Panc1 (cell line): Measurements from ENCODE around the gene MAPK10. TPM values are rescaled to one million over a fixed set of nuclear protein-coding genes. Genes with fewer than 3 reads are reported as not detected.

Experiments
- ATAC-seq: fragments of 200-7000 bp; cut with Tn5 transposase; 2 replicates; pipeline ENCODE4 v1.9.1; 2020; ENCODE audit warnings: mild to moderate bottlenecking, moderate library complexity
- BruUV-seq: library from RNA; stranded (reverse); fragments of 400-500 nt; replicated peaks from 2 replicates; lab custom pipeline; 2021; lab: Mats Ljungman, UMichigan
- CTCF ChIA-PET: fragments of 300-600 bp; sonication (Branson Sonifier 250); formaldehyde crosslinking; loops from one replicate; lab custom pipeline; 2022; ENCODE audit warnings: antibody characterized with exemption; lab: Charles Lee
- POLR2A ChIA-PET: fragments of 300-600 bp; sonication (Branson Sonifier 250); formaldehyde crosslinking; loops from one replicate; lab custom pipeline; 2022; ENCODE audit warnings: antibody characterized with exemption; lab: Charles Lee
- DNase-seq: peaks from one replicate; pipeline ENCODE4 v3.0.0-alpha.2; 2010; ENCODE audit warnings: low read depth, low spot score
- H3K27ac ChIP-seq: 2 replicates; pipeline ENCODE4 v1.5.1; 2011; ENCODE audit warnings: mild to moderate bottlenecking, low read length, inconsistent platforms
- H3K27me3 ChIP-seq: fragments of 200-500 bp; sonication (Bioruptor generic); 2 replicates; pipeline ENCODE4 v1.6.0; 2014; ENCODE audit warnings: low read length, inconsistent platforms; ENCODE audit not compliant: control insufficient read depth, insufficient read depth
- H3K36me3 ChIP-seq: fragments of 200-500 bp; sonication (Bioruptor generic); 2 replicates; pipeline ENCODE4 v1.5.1; 2014; ENCODE audit warnings: inconsistent platforms, mild to moderate bottlenecking, low read length, moderate library complexity; ENCODE audit not compliant: control insufficient read depth, insufficient read depth
- H3K4me1 ChIP-seq: 2 replicates; pipeline ENCODE4 v1.5.1; 2011; ENCODE audit warnings: inconsistent platforms, mild to moderate bottlenecking, low read length, moderate library complexity; ENCODE audit not compliant: control insufficient read depth, insufficient read depth
- H3K4me3 ChIP-seq, 2 experiments: 2 replicates each; pipeline ENCODE4 v1.5.1; 2011 to 2012; ENCODE audit warnings: low read depth in 2 of 2, low read length in 2 of 2, mild to moderate bottlenecking in 2 of 2, inconsistent platforms in 1 of 2, moderate library complexity in 1 of 2
- H3K9me3 ChIP-seq: fragments of 200-500 bp; sonication (Bioruptor generic); 2 replicates; pipeline ENCODE4 v1.5.1; 2014; ENCODE audit warnings: low read depth, mild to moderate bottlenecking, inconsistent platforms, low read length, moderate library complexity; ENCODE audit not compliant: control insufficient read depth, insufficient read depth
- POLR2AphosphoS5 ChIP-seq: IDR thresholded peaks from 2 replicates; pipeline ENCODE4 v1.6.1; 2012; ENCODE audit warnings: mild to moderate bottlenecking, low read depth, low read length, moderate library complexity
- SIN3A ChIP-seq: IDR thresholded peaks from 2 replicates; pipeline ENCODE4 v1.6.1; 2012; ENCODE audit warnings: low read depth, mild to moderate bottlenecking, low read length, moderate library complexity, borderline replicate concordance; ENCODE audit not compliant: insufficient read depth
- TCF7L2 ChIP-seq: IDR thresholded peaks from 2 replicates; pipeline ENCODE4 v1.6.1; 2011; ENCODE audit warnings: mild to moderate bottlenecking, low read depth, low read length, inconsistent platforms
- in situ Hi-C: cut with HindIII; loops from 2 replicates; pipeline ENCODE4 v1.10.0; 2016; ENCODE audit warnings: low sequenced_read_pairs, low pct_unique_long_range_greater_than_20kb
- intact Hi-C: fragments of 100-400 bp; cut with micrococcal nuclease; formaldehyde crosslinking; loops from one replicate; pipeline ENCODE4 v1.10.0; 2022; ENCODE audit not compliant: unreplicated experiment
- total RNA-seq: library from RNA; stranded (reverse); gene quantifications from one replicate; pipeline ENCODE4 v1.2.1, GENCODE V29; 2021; ENCODE audit not compliant: unreplicated experiment
- TF ChIP-seq, protein P1 (sequence below), 2 experiments: IDR thresholded peaks; 2 replicates each; pipeline ENCODE4 v1.6.1; 2011 to 2012; ENCODE audit warnings: low read depth in 2 of 2, control low read depth in 1 of 2, low read length in 1 of 2, mild to moderate bottlenecking in 1 of 2, moderate library complexity in 1 of 2; ENCODE audit not compliant: insufficient read depth in 1 of 2
- TF ChIP-seq, protein P2 (sequence below): fragments of 450-650 bp; IDR thresholded peaks from 2 replicates; pipeline ENCODE4 v1.5.1; 2017; ENCODE audit warnings: mild to moderate bottlenecking

Gene MAPK10
- total RNA-seq, 1 experiment from 2014 or later: 0.85 TPM

DNA sequence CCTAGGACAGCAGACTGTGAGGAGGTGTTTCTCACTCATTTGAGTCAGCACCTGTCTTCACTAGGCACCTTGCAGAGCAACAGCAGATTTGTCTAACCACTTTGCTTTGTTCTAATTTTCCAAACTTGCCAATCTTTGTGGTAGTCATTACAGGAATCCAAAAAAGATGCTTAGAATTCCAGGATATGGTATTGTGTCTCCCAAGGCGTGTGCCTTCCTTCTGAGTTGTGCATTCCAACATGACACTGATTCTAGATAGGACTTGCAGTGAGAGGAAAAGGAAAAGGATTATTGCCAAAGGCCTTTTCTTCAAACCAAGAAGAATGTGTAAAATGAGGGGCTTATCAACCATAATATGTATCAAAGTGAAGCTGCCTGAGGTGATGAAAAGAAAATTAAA is 126.2 kb downstream of the MAPK10 start:
- Histone ChIP-seq H3K4me3 (no peak overlapping the region), H3K4me1 (no peaks in the 10 kb centered on the region), H3K27ac (no peak overlapping the region), H3K36me3 (no peaks in the 10 kb centered on the region), H3K27me3 (no peaks in the 10 kb centered on the region), H3K9me3 (no peaks in the 10 kb centered on the region)
- TF ChIP-seq, protein P1, sequence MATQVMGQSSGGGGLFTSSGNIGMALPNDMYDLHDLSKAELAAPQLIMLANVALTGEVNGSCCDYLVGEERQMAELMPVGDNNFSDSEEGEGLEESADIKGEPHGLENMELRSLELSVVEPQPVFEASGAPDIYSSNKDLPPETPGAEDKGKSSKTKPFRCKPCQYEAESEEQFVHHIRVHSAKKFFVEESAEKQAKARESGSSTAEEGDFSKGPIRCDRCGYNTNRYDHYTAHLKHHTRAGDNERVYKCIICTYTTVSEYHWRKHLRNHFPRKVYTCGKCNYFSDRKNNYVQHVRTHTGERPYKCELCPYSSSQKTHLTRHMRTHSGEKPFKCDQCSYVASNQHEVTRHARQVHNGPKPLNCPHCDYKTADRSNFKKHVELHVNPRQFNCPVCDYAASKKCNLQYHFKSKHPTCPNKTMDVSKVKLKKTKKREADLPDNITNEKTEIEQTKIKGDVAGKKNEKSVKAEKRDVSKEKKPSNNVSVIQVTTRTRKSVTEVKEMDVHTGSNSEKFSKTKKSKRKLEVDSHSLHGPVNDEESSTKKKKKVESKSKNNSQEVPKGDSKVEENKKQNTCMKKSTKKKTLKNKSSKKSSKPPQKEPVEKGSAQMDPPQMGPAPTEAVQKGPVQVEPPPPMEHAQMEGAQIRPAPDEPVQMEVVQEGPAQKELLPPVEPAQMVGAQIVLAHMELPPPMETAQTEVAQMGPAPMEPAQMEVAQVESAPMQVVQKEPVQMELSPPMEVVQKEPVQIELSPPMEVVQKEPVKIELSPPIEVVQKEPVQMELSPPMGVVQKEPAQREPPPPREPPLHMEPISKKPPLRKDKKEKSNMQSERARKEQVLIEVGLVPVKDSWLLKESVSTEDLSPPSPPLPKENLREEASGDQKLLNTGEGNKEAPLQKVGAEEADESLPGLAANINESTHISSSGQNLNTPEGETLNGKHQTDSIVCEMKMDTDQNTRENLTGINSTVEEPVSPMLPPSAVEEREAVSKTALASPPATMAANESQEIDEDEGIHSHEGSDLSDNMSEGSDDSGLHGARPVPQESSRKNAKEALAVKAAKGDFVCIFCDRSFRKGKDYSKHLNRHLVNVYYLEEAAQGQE (IDR thresholded peaks at IDR 0.05; ENCODE audit: insufficient read depth in 1 of 2, low read depth in 2 of 2, low read length in 1 of 2): no peak
- no peak for TF ChIP-seq SIN3A
- TF ChIP-seq, protein P2, sequence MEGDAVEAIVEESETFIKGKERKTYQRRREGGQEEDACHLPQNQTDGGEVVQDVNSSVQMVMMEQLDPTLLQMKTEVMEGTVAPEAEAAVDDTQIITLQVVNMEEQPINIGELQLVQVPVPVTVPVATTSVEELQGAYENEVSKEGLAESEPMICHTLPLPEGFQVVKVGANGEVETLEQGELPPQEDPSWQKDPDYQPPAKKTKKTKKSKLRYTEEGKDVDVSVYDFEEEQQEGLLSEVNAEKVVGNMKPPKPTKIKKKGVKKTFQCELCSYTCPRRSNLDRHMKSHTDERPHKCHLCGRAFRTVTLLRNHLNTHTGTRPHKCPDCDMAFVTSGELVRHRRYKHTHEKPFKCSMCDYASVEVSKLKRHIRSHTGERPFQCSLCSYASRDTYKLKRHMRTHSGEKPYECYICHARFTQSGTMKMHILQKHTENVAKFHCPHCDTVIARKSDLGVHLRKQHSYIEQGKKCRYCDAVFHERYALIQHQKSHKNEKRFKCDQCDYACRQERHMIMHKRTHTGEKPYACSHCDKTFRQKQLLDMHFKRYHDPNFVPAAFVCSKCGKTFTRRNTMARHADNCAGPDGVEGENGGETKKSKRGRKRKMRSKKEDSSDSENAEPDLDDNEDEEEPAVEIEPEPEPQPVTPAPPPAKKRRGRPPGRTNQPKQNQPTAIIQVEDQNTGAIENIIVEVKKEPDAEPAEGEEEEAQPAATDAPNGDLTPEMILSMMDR: no peak
- TF ChIP-seq TCF7L2: no peak
- TF ChIP-seq POLR2AphosphoS5: no peak
- DNase-seq: no peak
- no peak for ATAC-seq
- no TSS peak for BruUV-seq
- intact Hi-C loops (no loop called here), in situ Hi-C loops (no loop called here)
- POLR2A ChIA-PET: no interaction called here
- CTCF ChIA-PET: no interaction called here

DNA sequence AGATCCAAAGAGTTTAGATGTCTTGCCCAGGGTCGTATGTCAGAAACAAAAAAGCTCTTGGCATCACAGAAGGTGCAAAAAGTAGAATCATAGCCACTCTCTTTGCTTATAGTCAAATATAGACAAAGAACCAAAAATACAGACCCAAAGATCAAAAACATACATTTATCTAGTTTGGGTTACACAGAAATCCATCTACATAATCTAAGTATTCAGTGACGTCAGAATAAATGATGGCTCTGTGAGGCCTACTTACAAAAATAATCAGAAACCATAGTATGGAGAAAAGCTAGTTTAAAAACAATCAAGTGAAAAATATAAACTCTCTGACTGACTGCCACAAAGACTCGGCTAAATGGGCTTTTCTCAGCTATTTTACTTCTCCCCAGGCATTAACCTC is 126.8 kb downstream of the MAPK10 start:
- ATAC-seq (no peak), DNase-seq (no peak)
- TF ChIP-seq, protein P2: no peak
- TF ChIP-seq TCF7L2: no peak
- TF ChIP-seq SIN3A: no peak
- TF ChIP-seq, protein P1 (IDR thresholded peaks at IDR 0.05; ENCODE audit: insufficient read depth in 1 of 2, low read depth in 2 of 2, low read length in 1 of 2): no peak
- TF ChIP-seq POLR2AphosphoS5: no peak
- Histone ChIP-seq H3K36me3 (no peaks in the 10 kb centered on the region), H3K4me3 (no peak overlapping the region), H3K27ac (no peak overlapping the region), H3K9me3 (no peaks in the 10 kb centered on the region), H3K27me3 (no peaks in the 10 kb centered on the region), H3K4me1 (no peaks in the 10 kb centered on the region)
- BruUV-seq: no TSS peak
- intact Hi-C loops: no loop called here
- POLR2A ChIA-PET: no interaction called here
- in situ Hi-C loops: no loop called here
- CTCF ChIA-PET: no interaction called here
